Gastrocnemius medialis (tissue), 4 donors: Measurements from ENCODE around the gene ZNF658.
"Not testable (repeated sequence)": the region's sequence is repeated elsewhere in the genome, so short reads cannot be mapped to it uniquely, and the experiment has no call there.

Experiments
- CTCF ChIP-seq, 5 experiments: fragments of 450-650 bp in 3 of 5; fragments of 200-600 bp in 2 of 5; sonication (generic) in 2 of 5; IDR thresholded peaks in 4 of 5; conservative IDR thresholded peaks in 1 of 5; 1 replicate in 4 of 5; 2 replicates in 1 of 5; pipeline ENCODE4 v1.5.1; 2016 to 2019; ENCODE audit warnings: antibody characterized with exemption in 5 of 5, mild to moderate bottlenecking in 3 of 5, moderate library complexity in 3 of 5
- POLR2A ChIP-seq, 2 donors: fragments of 450-650 bp; IDR thresholded peaks; one replicate each; pipeline ENCODE4 v1.6.1; 2017; ENCODE audit warnings: antibody characterized with exemption in 2 of 2, mild to moderate bottlenecking in 2 of 2, moderate library complexity in 2 of 2

DNA sequence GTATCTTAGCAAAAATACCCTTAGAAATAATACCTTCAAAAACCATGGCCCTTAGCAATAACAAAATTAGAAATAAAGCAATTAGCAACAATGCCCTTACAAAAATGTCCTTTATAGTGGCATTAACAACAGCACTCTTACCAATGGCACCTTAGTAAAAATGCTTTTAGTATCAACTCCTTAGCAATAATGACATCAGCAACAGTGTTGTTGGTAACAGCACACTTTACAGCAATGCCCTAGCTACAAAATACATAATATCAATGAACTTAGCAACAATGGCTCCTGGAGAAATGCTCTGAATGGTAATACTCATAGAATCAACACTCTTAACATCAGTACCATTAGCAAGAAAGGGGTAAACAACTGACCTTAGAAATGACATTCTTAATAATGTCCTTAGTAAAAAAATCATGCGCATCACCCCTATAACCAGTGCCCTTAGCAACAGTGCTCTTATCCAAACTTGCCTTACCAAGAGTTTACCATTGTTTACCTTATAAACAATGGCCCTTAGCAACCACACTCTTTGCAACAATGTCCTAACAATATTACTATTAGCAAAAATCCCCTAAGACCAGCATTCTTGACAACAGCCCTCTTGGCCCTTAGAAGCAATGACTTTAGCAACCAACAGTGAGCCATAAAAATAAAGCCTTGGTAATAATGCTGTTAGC, 35.8 kb downstream of the ZNF658 start:
- TF ChIP-seq CTCF (IDR thresholded peaks at IDR 0.05 in 4 of 5, conservative IDR thresholded peaks at IDR 0.05 in 1 of 5); POLR2A (IDR thresholded peaks at IDR 0.05): not testable (repeated sequence)
